NB4 (cell line): ENCODE results near the gene STK33.

Experiments used
- MYC ChIP-seq: IDR thresholded peaks from 2 replicates; pipeline ENCODE4 v1.6.1; 2011; ENCODE audit warnings: low read depth, low read length
- POLR2A ChIP-seq: IDR thresholded peaks from 2 replicates; pipeline ENCODE4 v1.6.1; 2011; ENCODE audit warnings: mild to moderate bottlenecking; ENCODE audit not compliant: insufficient read length; ENCODE audit errors: extremely low read depth
- TF ChIP-seq, protein P1 (sequence below): IDR thresholded peaks from one replicate; pipeline ENCODE4 v1.5.1; 2012; ENCODE audit warnings: low read depth, low read length
- TF ChIP-seq, protein P2 (sequence below): IDR thresholded peaks from 2 replicates; pipeline ENCODE4 v1.6.1; 2011; ENCODE audit warnings: low read depth, low read length

DNA sequence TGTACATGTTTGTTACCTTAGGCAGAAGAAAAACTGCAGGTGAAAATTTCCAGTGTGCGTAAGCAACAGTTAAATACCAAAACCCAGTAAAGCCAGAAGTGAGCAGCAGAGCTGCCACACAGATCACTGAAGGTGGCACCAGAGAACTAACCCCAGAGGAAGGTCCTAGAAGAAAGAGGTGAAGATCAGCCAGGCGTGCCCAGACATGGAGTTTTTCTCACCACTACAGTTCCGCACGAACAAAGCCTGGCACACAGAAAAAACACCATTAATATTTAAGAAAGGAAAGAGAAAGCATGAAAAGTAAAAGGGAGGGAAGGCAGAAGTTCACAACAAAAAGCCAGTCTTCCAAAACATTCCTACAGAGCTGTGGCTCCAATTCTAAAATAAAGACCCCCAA is 60.7 kb downstream of the STK33 start:
- TF ChIP-seq POLR2A (no peak), MYC (no peak)
- TF ChIP-seq, protein P1, sequence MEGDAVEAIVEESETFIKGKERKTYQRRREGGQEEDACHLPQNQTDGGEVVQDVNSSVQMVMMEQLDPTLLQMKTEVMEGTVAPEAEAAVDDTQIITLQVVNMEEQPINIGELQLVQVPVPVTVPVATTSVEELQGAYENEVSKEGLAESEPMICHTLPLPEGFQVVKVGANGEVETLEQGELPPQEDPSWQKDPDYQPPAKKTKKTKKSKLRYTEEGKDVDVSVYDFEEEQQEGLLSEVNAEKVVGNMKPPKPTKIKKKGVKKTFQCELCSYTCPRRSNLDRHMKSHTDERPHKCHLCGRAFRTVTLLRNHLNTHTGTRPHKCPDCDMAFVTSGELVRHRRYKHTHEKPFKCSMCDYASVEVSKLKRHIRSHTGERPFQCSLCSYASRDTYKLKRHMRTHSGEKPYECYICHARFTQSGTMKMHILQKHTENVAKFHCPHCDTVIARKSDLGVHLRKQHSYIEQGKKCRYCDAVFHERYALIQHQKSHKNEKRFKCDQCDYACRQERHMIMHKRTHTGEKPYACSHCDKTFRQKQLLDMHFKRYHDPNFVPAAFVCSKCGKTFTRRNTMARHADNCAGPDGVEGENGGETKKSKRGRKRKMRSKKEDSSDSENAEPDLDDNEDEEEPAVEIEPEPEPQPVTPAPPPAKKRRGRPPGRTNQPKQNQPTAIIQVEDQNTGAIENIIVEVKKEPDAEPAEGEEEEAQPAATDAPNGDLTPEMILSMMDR: no peak
- TF ChIP-seq, protein P2, sequence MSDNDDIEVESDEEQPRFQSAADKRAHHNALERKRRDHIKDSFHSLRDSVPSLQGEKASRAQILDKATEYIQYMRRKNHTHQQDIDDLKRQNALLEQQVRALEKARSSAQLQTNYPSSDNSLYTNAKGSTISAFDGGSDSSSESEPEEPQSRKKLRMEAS: no peak
